HG03060 (cell line): ENCODE measurements around the gene RCAN1.

Experiments
- ATAC-seq: cut with Tn5 transposase; IDR thresholded peaks from one replicate; pipeline ENCODE4 v1.9.1; 2021; ENCODE audit warnings: low read depth, moderate number of reproducible peaks; ENCODE audit not compliant: unreplicated experiment

Gene RCAN1

GRCh38 chr21:34602061-34602460 is 12.9 kb downstream of the RCAN1 start:
- ATAC-seq, result no peak

- no peak for ATAC-seq
Measured at GRCh38 chr21:34599534-34600101, 15.3 kb downstream of the RCAN1 start.

GRCh38 chr21:34598931-34599400 is 15.9 kb downstream of the RCAN1 start:
- ATAC-seq, result no peak

GRCh38 chr21:34597406-34597805 is 17.5 kb downstream of the RCAN1 start:
- ATAC-seq, result no peak

- ATAC-seq, result no peak
Measured at GRCh38 chr21:34596561-34597271, 18.2 kb downstream of the RCAN1 start.

GRCh38 chr21:34595457-34595856 is 19.5 kb downstream of the RCAN1 start:
- no peak for ATAC-seq

GRCh38 chr21:34594566-34595234 is 20.2 kb downstream of the RCAN1 start:
- no peak for ATAC-seq

- ATAC-seq, result no peak
Measured at GRCh38 chr21:34593954-34594531, 20.9 kb downstream of the RCAN1 start.

GRCh38 chr21:34593423-34593822 is 21.5 kb downstream of the RCAN1 start:
- no peak for ATAC-seq

GRCh38 chr21:34592120-34592955 is 22.6 kb downstream of the RCAN1 start:
- ATAC-seq, result no peak

GRCh38 chr21:34590520-34590919 is 24.4 kb downstream of the RCAN1 start:
- no peak for ATAC-seq

GRCh38 chr21:34589511-34590282 is 25.2 kb downstream of the RCAN1 start:
- ATAC-seq, result no peak

GRCh38 chr21:34583926-34584563 is 30.9 kb downstream of the RCAN1 start:
- no peak for ATAC-seq

- no peak for ATAC-seq
Measured at GRCh38 chr21:34582506-34583150, 32.3 kb downstream of the RCAN1 start.

- ATAC-seq, result no peak
Measured at GRCh38 chr21:34580181-34580700, 34.7 kb downstream of the RCAN1 start.

- no peak for ATAC-seq
Measured at GRCh38 chr21:34579411-34579810, 35.5 kb downstream of the RCAN1 start.

- ATAC-seq, result no peak
Measured at GRCh38 chr21:34576041-34576511, 38.8 kb downstream of the RCAN1 start.
